ENCODE data around the gene VEZT. TPM values are rescaled to one million over a fixed set of nuclear protein-coding genes. Genes with fewer than 3 reads are reported as not detected.

The VEZT gene
- total and polyA plus RNA-seq, 8 donors, result 14.9 to 44.5 (median 30.0) TPM

GRCh38 chr12:95205685-95206084 lies 11.9 kb upstream of the VEZT start:
- H3K4me1 ChIP-seq, result peaks cover 0 to 47% (median 13%) of the 10 kb centered on the region in 3 donors
- peak in 3 of 4 donors; percentile 51 to 74 (median 71) for ATAC-seq
- FAIRE-seq, result no peak
- H3K27ac ChIP-seq, result peak overlapping the region in 2 of 4 donors; percentile 26 to 32
- no peaks in the 10 kb centered on the region for H3K36me3 ChIP-seq
- WGBS, 2 donors, result 64 to 72% methylated on average over 4 of the region's 4 CpGs
- no peak overlapping the region for H3K4me3 ChIP-seq
- TF ChIP-seq CTCF (IDR thresholded peaks at IDR 0.05), result no peak
- H3K9me3 ChIP-seq, result no peaks in the 10 kb centered on the region
- H3K27me3 ChIP-seq, result no peaks in the 10 kb centered on the region
- no peak for DNase-seq
- intact Hi-C loops (cut with DNase I), result loop anchor here in 1 of 3 donors (5.0 kb wide), 1 partner anchor 83 kb away; no protein-coding TSS in a partner anchor

- no peaks in the 10 kb centered on the region for H3K36me3 ChIP-seq
- no peak overlapping the region for H3K4me3 ChIP-seq
- WGBS, 2 donors, result 98 to 99% methylated on average over 8 of the region's 8 CpGs
- no peak overlapping the region for H3K27ac ChIP-seq
- intact Hi-C loops (cut with DNase I), result loop anchor here in 1 of 3 donors (5.0 kb wide), 1 partner anchor 85 kb away; no protein-coding TSS in a partner anchor
- no peak for DNase-seq
- TF ChIP-seq CTCF (IDR thresholded peaks at IDR 0.05), result no peak
- no peak for FAIRE-seq
- peaks cover 0 to 37% (median 4%) of the 10 kb centered on the region in 3 donors for H3K4me1 ChIP-seq
- no peak for ATAC-seq
- H3K9me3 ChIP-seq, result no peaks in the 10 kb centered on the region
- no peaks in the 10 kb centered on the region for H3K27me3 ChIP-seq
These were observed 10.7 kb upstream of the VEZT start for GRCh38 chr12:95206916-95207315.

GRCh38 chr12:95207407-95207806 lies 10.2 kb upstream of the VEZT start:
- DNase-seq, result no peak
- no peak overlapping the region for H3K4me3 ChIP-seq
- no peak overlapping the region for H3K27ac ChIP-seq
- peaks cover 0 to 37% (median 4%) of the 10 kb centered on the region in 3 donors for H3K4me1 ChIP-seq
- no peak for TF ChIP-seq CTCF (IDR thresholded peaks at IDR 0.05)
- H3K36me3 ChIP-seq, result no peaks in the 10 kb centered on the region
- no peaks in the 10 kb centered on the region for H3K27me3 ChIP-seq
- no peaks in the 10 kb centered on the region for H3K9me3 ChIP-seq
- no peak for FAIRE-seq
- intact Hi-C loops (cut with DNase I), result loop anchor here in 1 of 3 donors (5.0 kb wide), 1 partner anchor 85 kb away; no protein-coding TSS in a partner anchor
- WGBS, 2 donors, result 95 to 97% methylated on average over 2 of the region's 2 CpGs
- no peak for ATAC-seq

- Histone ChIP-seq H3K4me1 (peaks cover 3 to 32% (median 10%) of the 10 kb centered on the region in 3 donors), H3K27ac (no peak overlapping the region), H3K36me3 (no peaks in the 10 kb centered on the region), H3K9me3 (no peaks in the 10 kb centered on the region), H3K27me3 (no peaks in the 10 kb centered on the region), H3K4me3 (no peak overlapping the region)
- TF ChIP-seq CTCF (IDR thresholded peaks at IDR 0.05), result no peak
- FAIRE-seq (no peak), ATAC-seq (no peak), DNase-seq (no peak)
- intact Hi-C loops (cut with DNase I), result loop anchor here in 1 of 3 donors (5.0 kb wide), 1 partner anchor 86 kb away; no protein-coding TSS in a partner anchor
- 84 to 85% methylated on average over 7 of the region's 7 CpGs for WGBS, 2 donors
These were observed 8.9 kb upstream of the VEZT start for GRCh38 chr12:95208678-95209077.

GRCh38 chr12:95212586-95212985 lies 5.0 kb upstream of the VEZT start:
- no peak overlapping the region for H3K27ac ChIP-seq
- intact Hi-C loops (cut with DNase I), result no loop called here
- no peaks in the 10 kb centered on the region for H3K27me3 ChIP-seq
- no peak for FAIRE-seq
- 84 to 87% methylated on average over 4 of the region's 4 CpGs for WGBS, 2 donors
- no peaks in the 10 kb centered on the region for H3K36me3 ChIP-seq
- no peak overlapping the region for H3K4me3 ChIP-seq
- H3K4me1 ChIP-seq, result peaks cover 3 to 18% (median 17%) of the 10 kb centered on the region in 3 donors
- no peaks in the 10 kb centered on the region for H3K9me3 ChIP-seq
- no peak for ATAC-seq
- no peak for DNase-seq
- TF ChIP-seq CTCF (IDR thresholded peaks at IDR 0.05), result no peak
